Measurements from ENCODE around the gene C1D.
"Not testable (repeated sequence)": the region's sequence is repeated elsewhere in the genome, so short reads cannot be mapped to it uniquely, and the experiment has no call there.

Gene C1D, protein sequence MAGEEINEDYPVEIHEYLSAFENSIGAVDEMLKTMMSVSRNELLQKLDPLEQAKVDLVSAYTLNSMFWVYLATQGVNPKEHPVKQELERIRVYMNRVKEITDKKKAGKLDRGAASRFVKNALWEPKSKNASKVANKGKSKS

DNA sequence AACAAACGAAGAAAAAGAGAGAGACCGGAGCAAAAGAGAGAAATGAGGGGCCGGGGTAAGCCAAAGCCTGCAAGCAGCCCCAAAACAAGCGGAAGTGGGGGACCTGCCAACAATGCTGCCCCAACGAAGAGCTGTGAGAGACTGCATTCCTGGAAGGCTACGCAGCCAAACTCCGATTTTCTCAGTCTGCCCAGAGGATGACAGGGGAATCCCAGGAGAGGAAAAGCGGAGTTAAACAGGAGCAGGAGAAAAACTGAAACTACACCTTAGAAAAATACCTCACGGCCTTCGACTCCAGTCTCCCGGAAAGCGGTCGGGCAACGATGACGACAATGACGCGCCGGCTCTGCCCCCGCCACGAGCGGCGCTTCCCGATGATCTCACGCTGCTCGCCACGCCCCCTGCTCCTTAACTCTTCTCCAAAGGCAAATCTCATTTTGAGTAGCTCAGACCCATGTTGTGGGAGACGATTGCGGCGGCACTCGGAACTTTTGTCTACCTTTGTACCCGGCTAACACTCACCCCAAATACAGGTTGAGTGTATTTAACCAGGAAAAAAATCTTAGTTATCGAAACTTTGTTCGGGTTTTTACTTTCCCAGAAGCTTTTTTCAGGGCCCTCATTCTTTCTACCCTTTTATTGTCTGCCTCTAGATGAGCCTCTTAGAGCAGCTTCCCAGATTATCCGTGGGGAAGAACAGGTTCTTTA is at the start of gene C1D:
C1D (minus strand) TSS at position 325 of the 708 bp plus-strand sequence. CDS start 15,694 bp downstream, outside the sequence.
- peak; percentile 91 for DNase-seq

DNA sequence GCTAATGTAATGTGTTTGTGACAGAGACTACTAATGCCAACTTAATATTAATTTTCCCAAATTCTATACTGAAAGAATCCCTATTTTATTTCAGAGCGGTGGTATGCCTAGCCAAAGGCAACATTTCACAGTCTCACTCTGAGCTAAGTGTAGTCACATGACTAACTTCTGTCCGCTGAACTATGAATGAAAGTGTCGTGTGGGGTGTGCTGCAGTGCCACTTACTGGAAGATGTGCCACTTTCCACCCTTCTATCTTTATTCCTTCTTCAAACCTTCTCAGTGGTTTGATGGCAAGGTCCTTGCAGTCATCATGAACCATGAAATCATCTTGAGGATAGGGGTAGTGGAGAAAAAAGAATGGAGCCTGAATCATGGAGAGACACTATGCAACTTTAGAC is 47.3 kb upstream of the C1D start:
- no peak for DNase-seq

- no peak for DNase-seq
Measured at GRCh38 chr2:68108120-68108519, 45.3 kb upstream of the C1D start.

- DNase-seq: no peak
Measured at GRCh38 chr2:68107475-68107874, 44.7 kb upstream of the C1D start.

- DNase-seq: no peak
Measured at GRCh38 chr2:68104111-68104835, 41.5 kb upstream of the C1D start.

- DNase-seq: no peak
Measured at GRCh38 chr2:68103709-68104055, 40.9 kb upstream of the C1D start.

DNA sequence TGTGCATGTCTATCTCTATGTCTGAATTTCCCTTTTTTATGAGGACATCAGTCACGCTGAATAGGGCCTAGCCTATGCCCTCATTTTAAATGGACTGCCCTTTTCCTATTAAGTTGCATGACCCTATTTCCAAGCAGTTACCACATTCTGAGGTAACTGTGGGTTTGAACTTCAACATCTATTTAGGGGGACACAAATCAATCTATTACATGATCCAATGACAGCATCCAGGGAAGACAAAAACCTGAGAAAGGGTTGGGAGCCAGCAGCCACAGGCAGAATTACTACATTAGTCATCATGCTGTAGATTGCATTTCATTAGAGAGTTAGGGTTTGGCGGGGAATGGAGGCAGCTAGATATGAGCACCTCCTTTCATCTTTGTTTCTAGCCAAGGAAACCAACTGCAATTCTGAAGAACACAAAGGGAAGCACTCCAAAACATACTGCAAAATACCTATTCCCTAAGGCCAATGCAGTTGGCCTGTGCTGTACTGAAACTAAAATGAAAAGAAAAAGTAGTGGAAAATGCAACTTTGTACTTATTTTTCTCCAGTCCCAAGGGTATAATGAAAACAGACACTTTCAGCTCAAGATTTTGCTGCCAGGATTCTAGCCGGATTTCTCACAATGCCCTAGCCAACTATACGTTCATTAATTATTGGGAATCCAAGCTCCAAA is 40.4 kb upstream of the C1D start:
- DNase-seq: no peak

GRCh38 chr2:68100189-68100588 is 37.4 kb upstream of the C1D start:
- DNase-seq: no peak

- no peak for DNase-seq
Measured at GRCh38 chr2:68099260-68099659, 36.5 kb upstream of the C1D start.

DNA sequence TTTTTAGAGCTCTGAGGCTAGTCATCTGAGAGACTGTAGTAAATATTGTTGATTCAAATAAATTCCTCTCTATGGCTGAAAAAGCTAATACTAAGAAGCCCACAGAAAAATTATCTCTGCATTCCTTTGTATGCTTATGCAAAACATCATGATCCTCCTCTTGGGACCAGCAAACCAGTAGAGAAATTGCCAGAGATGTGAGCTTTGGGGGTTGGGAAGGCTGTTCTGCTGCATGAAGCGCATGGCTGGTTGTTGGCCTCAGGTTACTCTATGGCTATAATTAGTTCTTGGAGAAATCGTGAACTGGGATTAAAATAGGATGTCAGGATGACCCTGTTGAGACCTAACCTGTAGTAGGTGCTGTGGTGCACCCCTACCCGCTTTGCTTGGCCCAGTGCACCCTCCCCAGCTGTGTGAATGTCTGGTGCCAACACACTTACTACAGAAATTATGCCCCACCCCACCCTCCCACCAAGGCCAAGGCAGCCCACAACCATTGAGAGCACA is 35.5 kb upstream of the C1D start:
- DNase-seq: no peak

GRCh38 chr2:68094111-68094510 is 31.3 kb upstream of the C1D start:
- no peak for DNase-seq

GRCh38 chr2:68093634-68094033 is 30.8 kb upstream of the C1D start:
- no peak for DNase-seq

DNA sequence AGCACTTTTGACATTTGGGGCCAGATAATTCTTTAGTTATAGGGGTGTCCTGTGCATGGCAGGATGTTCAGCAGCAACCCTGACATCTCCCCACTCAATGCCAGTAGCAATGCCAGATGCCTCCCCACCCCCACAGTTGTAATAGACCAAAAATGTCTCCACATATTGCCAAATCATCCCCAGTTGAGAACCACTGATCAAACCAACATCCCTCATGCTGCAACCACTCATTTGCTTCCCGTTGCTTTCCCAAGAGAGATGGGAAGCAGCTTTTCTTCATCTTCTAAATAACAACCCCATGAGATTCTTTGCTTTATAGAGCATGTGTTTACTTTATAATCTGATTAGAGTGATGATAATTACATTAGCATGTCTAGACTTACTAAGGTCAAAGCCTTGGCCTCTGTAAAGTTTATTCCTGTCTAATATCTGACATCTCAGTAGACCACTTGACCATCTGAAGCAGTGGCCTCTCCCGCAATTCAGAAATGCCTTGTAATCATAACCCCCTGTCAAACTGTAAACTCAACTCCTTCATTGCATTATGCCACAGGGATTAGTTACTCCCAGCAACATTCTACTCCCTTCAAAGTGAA is 28.7 kb upstream of the C1D start:
- no peak for DNase-seq

GRCh38 chr2:68089961-68090360 is 27.2 kb upstream of the C1D start:
- no peak for DNase-seq

GRCh38 chr2:68088940-68089339 is 26.1 kb upstream of the C1D start:
- DNase-seq: no peak

DNA sequence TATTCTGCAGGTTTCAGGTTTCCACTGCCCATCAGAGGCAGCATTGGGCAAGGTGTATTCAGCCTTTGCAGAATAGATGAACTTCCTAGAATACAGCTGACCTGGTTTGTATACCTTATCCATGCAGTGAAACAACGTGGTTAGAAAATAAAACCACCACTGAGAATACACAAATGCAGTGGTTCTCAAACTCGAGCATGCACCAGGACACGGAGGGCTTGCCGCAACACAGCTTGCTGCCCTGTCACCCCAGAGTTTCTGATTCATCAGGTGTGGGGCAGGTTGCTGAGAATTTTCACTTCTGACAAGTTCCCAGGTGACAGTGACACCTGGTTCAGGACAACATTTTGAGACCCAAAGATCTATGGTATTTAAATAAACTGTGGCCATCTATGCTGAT is 23.4 kb upstream of the C1D start:
- DNase-seq: no peak

- DNase-seq: no peak
Measured at GRCh38 chr2:68083346-68083745, 20.5 kb upstream of the C1D start.

- DNase-seq: no peak
Measured at GRCh38 chr2:68074050-68074449, 11.2 kb upstream of the C1D start.

- not testable (repeated sequence) for DNase-seq
Measured at GRCh38 chr2:68063797-68064646, 1.2 kb upstream of the C1D start.

DNA sequence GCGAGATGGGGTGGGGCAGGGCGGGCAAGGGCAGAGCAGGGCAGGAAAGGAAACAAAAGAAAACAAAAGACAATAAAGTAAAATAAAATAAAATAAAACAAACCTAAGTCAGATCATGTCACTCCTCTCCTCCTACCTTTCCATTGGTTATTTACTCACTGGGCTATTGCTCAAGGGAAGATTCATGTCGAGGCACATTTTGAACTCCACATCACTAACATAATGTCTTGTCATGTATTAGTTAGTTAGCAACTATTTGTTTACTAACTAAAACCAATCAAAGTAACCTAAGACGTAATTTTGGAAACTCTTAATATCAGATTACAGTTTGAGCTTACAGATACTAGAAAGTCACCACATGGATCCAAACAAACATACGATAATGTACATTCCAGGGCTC is 2.2 kb downstream of the C1D start:
- DNase-seq: no peak

- no peak for DNase-seq
Measured at GRCh38 chr2:68059784-68060525, 2.8 kb downstream of the C1D start.

All from stimulated activated CD4-positive, alpha-beta T cell treated with anti-CD3 and anti-CD28 coated beads, Interleukin-1b, Interleukin-23, amount 100 ng/mL, for 48 hours (primary cell).